PC-3 (cell line): ENCODE data around the gene ATG13. TPM values are rescaled to one million over a fixed set of nuclear protein-coding genes. Genes with fewer than 3 reads are reported as not detected.

ENCODE experiments used
- ATAC-seq: fragments of 200-7000 bp; cut with Tn5 transposase; 2 replicates; pipeline ENCODE4 v1.9.1; 2020; ENCODE audit warnings: mild to moderate bottlenecking, moderate library complexity
- BruUV-seq: library from RNA; stranded (reverse); fragments of 400-500 nt; replicated peaks from 2 replicates; lab custom pipeline; 2021; lab: Mats Ljungman, UMichigan
- CTCF ChIA-PET: fragments of 300-600 bp; sonication (Branson Sonifier 250); formaldehyde crosslinking; loops from one replicate; lab custom pipeline; 2022; ENCODE audit warnings: antibody characterized with exemption; lab: Charles Lee
- POLR2A ChIA-PET: fragments of 300-600 bp; sonication (Branson Sonifier 250); formaldehyde crosslinking; loops from one replicate; lab custom pipeline; 2022; ENCODE audit warnings: antibody characterized with exemption; ENCODE audit not compliant: unreplicated experiment; lab: Charles Lee
- DNase-seq: peaks from one replicate; pipeline ENCODE4 v3.0.0-alpha.2; 2015
- H2AFZ ChIP-seq: fragments of 300-600 bp; sonication (generic); 2 replicates; pipeline ENCODE4 v1.6.0; 2016; ENCODE audit warnings: antibody characterized with exemption, low read length
- H3F3A ChIP-seq: fragments of 300-600 bp; sonication (generic); one replicate; pipeline ENCODE4 v1.6.0; 2017; ENCODE audit warnings: antibody characterized with exemption, low read length, control low read depth, mild to moderate bottlenecking; ENCODE audit not compliant: unreplicated experiment
- H3K27ac ChIP-seq: fragments of 300-600 bp; sonication (generic); 2 replicates; pipeline ENCODE4 v1.5.1; 2016; ENCODE audit warnings: mild to moderate bottlenecking, low read length
- H3K27me3 ChIP-seq: fragments of 300-600 bp; sonication (generic); 2 replicates; pipeline ENCODE4 v1.6.1; 2016; ENCODE audit warnings: low read length, mixed read lengths
- H3K36me3 ChIP-seq: fragments of 300-600 bp; sonication (generic); 2 replicates; pipeline ENCODE4 v1.6.1; 2016; ENCODE audit warnings: low read depth, mixed run types, low read length, mixed read lengths
- H3K4me1 ChIP-seq: fragments of 300-600 bp; sonication (generic); 2 replicates; pipeline ENCODE4 v1.5.1; 2016; ENCODE audit warnings: low read length; ENCODE audit not compliant: insufficient read depth
- H3K4me2 ChIP-seq: fragments of 300-600 bp; sonication (generic); 2 replicates; pipeline ENCODE4 v1.6.0; 2016; ENCODE audit warnings: low read length
- H3K4me3 ChIP-seq: fragments of 300-600 bp; sonication (generic); 2 replicates; pipeline ENCODE4 v1.5.1; 2016; ENCODE audit warnings: mild to moderate bottlenecking, low read length, mixed read lengths
- H3K79me2 ChIP-seq: fragments of 300-600 bp; sonication (generic); 2 replicates; pipeline ENCODE4 v1.6.1; 2017; ENCODE audit warnings: low read length, mixed read lengths
- H3K9ac ChIP-seq: fragments of 300-600 bp; sonication (generic); 2 replicates; pipeline ENCODE4 v1.6.0; 2016; ENCODE audit warnings: mild to moderate bottlenecking, low read length
- H3K9me2 ChIP-seq: fragments of 300-600 bp; sonication (generic); replicated peaks from 2 replicates; pipeline ENCODE4 v1.6.1; 2016; ENCODE audit warnings: mixed run types, low read length, mixed read lengths
- H3K9me3 ChIP-seq: fragments of 300-600 bp; sonication (generic); 2 replicates; pipeline ENCODE4 v1.6.1; 2016; ENCODE audit warnings: low read length, mixed read lengths
- H4K20me1 ChIP-seq: fragments of 300-600 bp; sonication (generic); 2 replicates; pipeline ENCODE4 v1.6.1; 2016; ENCODE audit warnings: low read length, mixed read lengths
- CTCF ChIP-seq: fragments of 300-600 bp; sonication (generic); conservative IDR thresholded peaks from 2 replicates; pipeline ENCODE4 v1.5.1; 2017; ENCODE audit warnings: antibody characterized with exemption, low read depth, mild to moderate bottlenecking, low read length
- EZH2 ChIP-seq: fragments of 300-600 bp; sonication (generic); IDR thresholded peaks from one replicate; pipeline ENCODE4 v1.6.1; 2017; ENCODE audit warnings: antibody characterized with exemption, mild to moderate bottlenecking, low read length; ENCODE audit not compliant: unreplicated experiment
- EZH2phosphoT487 ChIP-seq: fragments of 300-600 bp; sonication (generic); IDR thresholded peaks from 2 replicates; pipeline ENCODE4 v1.6.1; 2018; ENCODE audit warnings: mild to moderate bottlenecking, antibody characterized with exemption, low read length, borderline replicate concordance
- intact Hi-C: fragments of 100-400 bp; cut with micrococcal nuclease; formaldehyde crosslinking; loops from 2 replicates; pipeline ENCODE4 v1.9.0; 2023
- total RNA-seq: library from RNA; depleted of rRNA; stranded (reverse); fragments of >200 nt; gene quantifications from 2 replicates; pipeline ENCODE4 v1.2.3, GENCODE V29; 2014

The ATG13 gene
- total RNA-seq, 1 experiment from 2014 or later = 95.0 TPM

- Histone ChIP-seq H3K27ac (no peak overlapping the region), H3K27me3 (no peaks in the 10 kb centered on the region), H3K9me2 (no peaks in the 10 kb centered on the region), H3K4me3 (no peak overlapping the region), H3K79me2 (no peaks in the 10 kb centered on the region), H3K4me2 (no peak overlapping the region), H4K20me1 (no peaks in the 10 kb centered on the region), H3K4me1 (no peaks in the 10 kb centered on the region), H3K36me3 (peaks cover 12% of the 10 kb centered on the region), H2AFZ (no peak overlapping the region), H3F3A (no peaks in the 10 kb centered on the region), H3K9me3 (no peaks in the 10 kb centered on the region), H3K9ac (no peak overlapping the region)
- POLR2A ChIA-PET = interaction anchor here (0.6 kb wide), 1 partner anchor 739 kb away, joined by 6 read pairs; no protein-coding TSS in a partner anchor
- peak; percentile 4 for DNase-seq
- intact Hi-C loops = no loop called here
- CTCF ChIA-PET = no interaction called here
- BruUV-seq = no TSS peak
- no peak for TF ChIP-seq EZH2
- TF ChIP-seq EZH2phosphoT487 = no peak
- no peak for TF ChIP-seq CTCF
- peak; percentile 53 for ATAC-seq
Observed at GRCh38 chr11:46663277-46663940, 46.1 kb downstream of the ATG13 start.

GRCh38 chr11:46664612-46665011, 47.3 kb downstream of the ATG13 start:
- Histone ChIP-seq H3F3A (no peaks in the 10 kb centered on the region), H3K36me3 (peaks cover 11% of the 10 kb centered on the region), H2AFZ (no peak overlapping the region), H3K27ac (no peak overlapping the region), H3K27me3 (no peaks in the 10 kb centered on the region), H3K4me1 (no peaks in the 10 kb centered on the region), H3K9ac (no peak overlapping the region), H3K9me3 (no peaks in the 10 kb centered on the region), H3K79me2 (no peaks in the 10 kb centered on the region), H4K20me1 (no peaks in the 10 kb centered on the region), H3K4me2 (no peak overlapping the region), H3K9me2 (no peaks in the 10 kb centered on the region), H3K4me3 (no peak overlapping the region)
- intact Hi-C loops = no loop called here
- BruUV-seq = no TSS peak
- no peak for ATAC-seq
- ChIA-PET POLR2A (no interaction called here), CTCF (no interaction called here)
- no peak for DNase-seq
- TF ChIP-seq EZH2 = no peak
- no peak for TF ChIP-seq EZH2phosphoT487
- no peak for TF ChIP-seq CTCF

GRCh38 chr11:46665356-46665755, 48.0 kb downstream of the ATG13 start:
- Histone ChIP-seq H3K36me3 (peaks cover 15% of the 10 kb centered on the region), H3K9me2 (no peaks in the 10 kb centered on the region), H4K20me1 (no peaks in the 10 kb centered on the region), H3K27ac (no peak overlapping the region), H3K4me1 (no peaks in the 10 kb centered on the region), H2AFZ (no peak overlapping the region), H3K9ac (no peak overlapping the region), H3K4me3 (no peak overlapping the region), H3K79me2 (no peaks in the 10 kb centered on the region), H3K27me3 (no peaks in the 10 kb centered on the region), H3K9me3 (no peaks in the 10 kb centered on the region), H3K4me2 (no peak overlapping the region), H3F3A (no peaks in the 10 kb centered on the region)
- no peak for TF ChIP-seq EZH2phosphoT487
- no peak for TF ChIP-seq CTCF
- TF ChIP-seq EZH2 = no peak
- ChIA-PET POLR2A (interaction anchor here (0.6 kb wide), 1 partner anchor 410 kb away, joined by 3 read pairs; no protein-coding TSS in a partner anchor), CTCF (no interaction called here)
- DNase-seq (no peak), ATAC-seq (no peak)
- BruUV-seq = no TSS peak
- intact Hi-C loops = no loop called here
